Panc1 (cell line): ENCODE measurements around the gene PKP1.

ENCODE experiments used
- POLR2AphosphoS5 ChIP-seq: IDR thresholded peaks from 2 replicates; pipeline ENCODE4 v1.6.1; 2012; ENCODE audit warnings: mild to moderate bottlenecking, low read depth, low read length, moderate library complexity
- REST ChIP-seq, 2 experiments: IDR thresholded peaks; 2 replicates each; pipeline ENCODE4 v1.6.1; 2011 to 2012; ENCODE audit warnings: low read depth in 2 of 2, control low read depth in 1 of 2, low read length in 1 of 2, mild to moderate bottlenecking in 1 of 2, moderate library complexity in 1 of 2; ENCODE audit not compliant: insufficient read depth in 1 of 2
- SIN3A ChIP-seq: IDR thresholded peaks from 2 replicates; pipeline ENCODE4 v1.6.1; 2012; ENCODE audit warnings: low read depth, mild to moderate bottlenecking, low read length, moderate library complexity, borderline replicate concordance; ENCODE audit not compliant: insufficient read depth
- TCF7L2 ChIP-seq: IDR thresholded peaks from 2 replicates; pipeline ENCODE4 v1.6.1; 2011; ENCODE audit warnings: mild to moderate bottlenecking, low read depth, low read length, inconsistent platforms
- TF ChIP-seq, protein P1 (sequence below): fragments of 450-650 bp; IDR thresholded peaks from 2 replicates; pipeline ENCODE4 v1.5.1; 2017; ENCODE audit warnings: mild to moderate bottlenecking

DNA sequence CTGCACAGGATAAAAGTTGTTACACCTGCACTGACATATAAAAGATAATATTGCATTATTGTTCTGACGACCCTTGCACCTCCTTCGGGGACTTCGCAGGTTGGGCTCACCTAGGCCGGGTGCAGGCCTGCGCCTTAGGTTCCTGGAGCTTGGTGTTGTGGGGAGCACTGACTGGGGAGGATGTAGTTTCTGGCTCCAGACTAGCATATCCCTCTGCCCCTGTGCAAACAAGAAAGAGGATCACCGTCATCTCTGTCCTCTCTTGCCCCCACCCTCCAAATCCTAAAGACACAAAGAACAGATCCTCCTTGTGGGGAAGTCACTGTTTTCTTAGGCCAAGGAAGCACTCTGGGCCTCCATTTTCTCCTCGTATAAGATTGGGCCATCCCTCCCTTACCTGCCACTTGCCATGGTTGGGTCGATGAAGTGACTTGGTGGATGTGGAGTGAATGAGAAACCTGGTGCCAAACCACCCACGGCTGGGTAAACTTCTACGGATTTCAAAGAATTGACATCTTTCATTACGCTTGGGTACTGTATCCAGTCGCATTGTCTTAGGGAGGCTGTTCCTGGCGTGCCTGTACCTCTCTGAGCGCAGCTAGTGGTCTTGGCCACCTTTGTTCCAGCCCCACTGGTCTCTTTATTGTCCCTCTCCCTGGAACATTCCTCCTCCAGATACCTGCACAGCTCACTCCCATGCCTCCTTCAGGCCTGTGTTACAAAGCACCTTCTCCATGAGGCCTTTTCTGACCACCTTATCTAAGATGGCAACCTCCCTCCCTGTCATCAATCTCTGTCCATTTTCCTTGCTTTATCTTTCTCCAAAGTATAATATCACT, 34.4 kb upstream of the PKP1 start:
- TF ChIP-seq, protein P1, sequence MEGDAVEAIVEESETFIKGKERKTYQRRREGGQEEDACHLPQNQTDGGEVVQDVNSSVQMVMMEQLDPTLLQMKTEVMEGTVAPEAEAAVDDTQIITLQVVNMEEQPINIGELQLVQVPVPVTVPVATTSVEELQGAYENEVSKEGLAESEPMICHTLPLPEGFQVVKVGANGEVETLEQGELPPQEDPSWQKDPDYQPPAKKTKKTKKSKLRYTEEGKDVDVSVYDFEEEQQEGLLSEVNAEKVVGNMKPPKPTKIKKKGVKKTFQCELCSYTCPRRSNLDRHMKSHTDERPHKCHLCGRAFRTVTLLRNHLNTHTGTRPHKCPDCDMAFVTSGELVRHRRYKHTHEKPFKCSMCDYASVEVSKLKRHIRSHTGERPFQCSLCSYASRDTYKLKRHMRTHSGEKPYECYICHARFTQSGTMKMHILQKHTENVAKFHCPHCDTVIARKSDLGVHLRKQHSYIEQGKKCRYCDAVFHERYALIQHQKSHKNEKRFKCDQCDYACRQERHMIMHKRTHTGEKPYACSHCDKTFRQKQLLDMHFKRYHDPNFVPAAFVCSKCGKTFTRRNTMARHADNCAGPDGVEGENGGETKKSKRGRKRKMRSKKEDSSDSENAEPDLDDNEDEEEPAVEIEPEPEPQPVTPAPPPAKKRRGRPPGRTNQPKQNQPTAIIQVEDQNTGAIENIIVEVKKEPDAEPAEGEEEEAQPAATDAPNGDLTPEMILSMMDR: no peak
- TF ChIP-seq SIN3A: no peak
- no peak for TF ChIP-seq REST (IDR thresholded peaks at IDR 0.05; ENCODE audit: insufficient read depth in 1 of 2, low read depth in 2 of 2, low read length in 1 of 2)
- no peak for TF ChIP-seq POLR2AphosphoS5
- TF ChIP-seq TCF7L2: no peak
